Measurements from ENCODE around the gene GALNT18. TPM values are rescaled to one million over a fixed set of nuclear protein-coding genes. Genes with fewer than 3 reads are reported as not detected.

Gene GALNT18
- total RNA-seq = 26.4 and 27.9 TPM in 2 replicates

GRCh38 chr11:11621573-11622339 lies at the start of gene GALNT18:
GALNT18 (minus strand) TSS chr11:11622005.

DNA sequence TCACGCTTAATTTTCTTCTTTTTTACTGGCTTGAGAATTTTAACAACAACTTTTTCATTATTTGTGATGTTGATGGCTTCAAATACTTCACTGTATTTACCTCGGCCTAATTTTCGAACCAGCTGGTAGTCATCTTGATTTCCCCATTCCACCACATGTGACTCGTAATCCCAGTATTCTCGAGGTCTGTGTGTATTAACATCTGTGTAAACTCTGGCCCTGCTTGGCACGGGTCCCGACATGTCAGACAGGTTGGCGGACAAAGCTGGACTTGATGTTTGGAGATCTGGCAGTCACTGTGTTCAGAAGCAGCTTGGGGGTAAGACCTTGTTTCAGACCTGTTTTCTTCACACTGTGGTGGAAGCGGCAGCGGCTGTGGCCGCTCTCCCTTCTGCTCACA lies 268.9 kb downstream of the GALNT18 start, which contains the start of gene CSNK2A3:
CSNK2A3 (minus strand) TSS at position 373 of the 400 bp plus-strand sequence; CDS start at position 242, 131 bp downstream.

Other genes starting within 250 kb of the GALNT18 start
- 33.3 and 35.6 TPM in 2 replicates for gene USP47, start 220.0 kb upstream of the GALNT18 start, total RNA-seq